Esophagus mucosa (tissue), 1 donor: ENCODE measurements around the gene IRX4. TPM values are rescaled to one million over a fixed set of nuclear protein-coding genes. Genes with fewer than 3 reads are reported as not detected.
"Not testable (repeated sequence)": the region's sequence is repeated elsewhere in the genome, so short reads cannot be mapped to it uniquely, and the experiment has no call there.

Source experiments
- ATAC-seq: fragments of 200-7000 bp; cut with Tn5 transposase; one replicate; pipeline ENCODE4 v1.9.1; 2020
- total RNA-seq: library from RNA; stranded (reverse); gene quantifications from one replicate; pipeline ENCODE4 v1.2.4, GENCODE V29; 2023
- donor health status: DM: yes; HTN: yes; CAD: no.

The IRX4 gene
- total RNA-seq, 1 donor from 2014 or later, result 10.3 TPM

GRCh38 chr5:1877103-1878049, 5.3 kb downstream of the IRX4 start:
- no peak for ATAC-seq

- no peak for ATAC-seq
These were observed 6.1 kb downstream of the IRX4 start for GRCh38 chr5:1876660-1877064.

GRCh38 chr5:1875843-1876659, 6.7 kb downstream of the IRX4 start:
- ATAC-seq, result no peak

- ATAC-seq, result no peak
These were observed 7.4 kb downstream of the IRX4 start for GRCh38 chr5:1875281-1875842.

- ATAC-seq, result no peak
These were observed 7.9 kb downstream of the IRX4 start for GRCh38 chr5:1874771-1875220.

- ATAC-seq, result no peak
These were observed 8.4 kb downstream of the IRX4 start for GRCh38 chr5:1874348-1874747.

- no peak for ATAC-seq
These were observed 9.3 kb downstream of the IRX4 start for GRCh38 chr5:1873243-1873959.

GRCh38 chr5:1871441-1871840, 11.3 kb downstream of the IRX4 start:
- no peak for ATAC-seq

GRCh38 chr5:1870435-1871272, 12.1 kb downstream of the IRX4 start:
- not testable (repeated sequence) for ATAC-seq

GRCh38 chr5:1868886-1869475, 13.7 kb downstream of the IRX4 start:
- peak; percentile 16 for ATAC-seq

- ATAC-seq, result no peak
These were observed 14.9 kb downstream of the IRX4 start for GRCh38 chr5:1867815-1868143.

- no peak for ATAC-seq
These were observed 15.5 kb downstream of the IRX4 start for GRCh38 chr5:1867114-1867814.

GRCh38 chr5:1865948-1866347, 16.8 kb downstream of the IRX4 start:
- no peak for ATAC-seq

GRCh38 chr5:1865486-1865885, 17.2 kb downstream of the IRX4 start:
- no peak for ATAC-seq

- ATAC-seq, result no peak
These were observed 17.8 kb downstream of the IRX4 start for GRCh38 chr5:1864896-1865440.

GRCh38 chr5:1860949-1861348, 21.8 kb downstream of the IRX4 start:
- ATAC-seq, result no peak

- ATAC-seq, result no peak
These were observed 22.6 kb downstream of the IRX4 start for GRCh38 chr5:1860021-1860610.

GRCh38 chr5:1859099-1859498, 23.6 kb downstream of the IRX4 start:
- ATAC-seq, result no peak

- no peak for ATAC-seq
These were observed 24.3 kb downstream of the IRX4 start for GRCh38 chr5:1858436-1858835.

- ATAC-seq, result no peak
These were observed 25.5 kb downstream of the IRX4 start for GRCh38 chr5:1857256-1857600.
